HG02870 (cell line): ENCODE measurements around the gene RGS6.

Source experiments
- ATAC-seq: cut with Tn5 transposase; IDR thresholded peaks from one replicate; pipeline ENCODE4 v1.9.1; 2021; ENCODE audit warnings: mild to moderate bottlenecking, moderate library complexity; ENCODE audit not compliant: unreplicated experiment

The RGS6 gene

GRCh38 chr14:72599579-72600470, 667.6 kb downstream of the RGS6 start:
- no peak for ATAC-seq

GRCh38 chr14:72600551-72601330, 668.5 kb downstream of the RGS6 start:
- ATAC-seq: no peak

GRCh38 chr14:72603639-72604038, 671.4 kb downstream of the RGS6 start:
- ATAC-seq: no peak

- ATAC-seq: no peak
Observed at GRCh38 chr14:72604133-72604532, 671.9 kb downstream of the RGS6 start.

GRCh38 chr14:72605096-72605920, 673.1 kb downstream of the RGS6 start:
- ATAC-seq: no peak

GRCh38 chr14:72605921-72606220, 673.6 kb downstream of the RGS6 start:
- no peak for ATAC-seq

GRCh38 chr14:72606879-72607278, 674.6 kb downstream of the RGS6 start:
- ATAC-seq: no peak

GRCh38 chr14:72607386-72608130, 675.3 kb downstream of the RGS6 start:
- ATAC-seq: no peak

- no peak for ATAC-seq
Observed at GRCh38 chr14:72608391-72609204, 676.4 kb downstream of the RGS6 start.

- ATAC-seq: no peak
Observed at GRCh38 chr14:72609205-72609916, 677.1 kb downstream of the RGS6 start.

- no peak for ATAC-seq
Observed at GRCh38 chr14:72610096-72610830, 678.0 kb downstream of the RGS6 start.

GRCh38 chr14:72610831-72611200, 678.6 kb downstream of the RGS6 start:
- no peak for ATAC-seq

- ATAC-seq: no peak
Observed at GRCh38 chr14:72611506-72611905, 679.3 kb downstream of the RGS6 start.

GRCh38 chr14:72612041-72612440, 679.8 kb downstream of the RGS6 start:
- no peak for ATAC-seq

GRCh38 chr14:72613231-72613974, 681.2 kb downstream of the RGS6 start:
- no peak for ATAC-seq

GRCh38 chr14:72613975-72614319, 681.7 kb downstream of the RGS6 start:
- ATAC-seq: no peak

- ATAC-seq: no peak
Observed at GRCh38 chr14:72614365-72614764, 682.1 kb downstream of the RGS6 start.

GRCh38 chr14:72614891-72615415, 682.7 kb downstream of the RGS6 start:
- ATAC-seq: no peak
